ENCODE data around the gene JUN. TPM values are rescaled to one million over a fixed set of nuclear protein-coding genes. Genes with fewer than 3 reads are reported as not detected.
"Not testable (repeated sequence)": the region's sequence is repeated elsewhere in the genome, so short reads cannot be mapped to it uniquely, and the experiment has no call there.

The JUN gene
- total RNA-seq, 1 experiment from 2014 or later: 4.1 TPM

- in situ Hi-C loops (cut with HindIII; ENCODE audit: low pct_unique_long_range_greater_than_20kb, low sequenced_read_pairs): no loop called here
- DNase-seq (ENCODE audit: low read depth, low spot score): no peak
These were observed 29.1 kb upstream of the JUN start for GRCh38 chr1:58812926-58813325.

DNA sequence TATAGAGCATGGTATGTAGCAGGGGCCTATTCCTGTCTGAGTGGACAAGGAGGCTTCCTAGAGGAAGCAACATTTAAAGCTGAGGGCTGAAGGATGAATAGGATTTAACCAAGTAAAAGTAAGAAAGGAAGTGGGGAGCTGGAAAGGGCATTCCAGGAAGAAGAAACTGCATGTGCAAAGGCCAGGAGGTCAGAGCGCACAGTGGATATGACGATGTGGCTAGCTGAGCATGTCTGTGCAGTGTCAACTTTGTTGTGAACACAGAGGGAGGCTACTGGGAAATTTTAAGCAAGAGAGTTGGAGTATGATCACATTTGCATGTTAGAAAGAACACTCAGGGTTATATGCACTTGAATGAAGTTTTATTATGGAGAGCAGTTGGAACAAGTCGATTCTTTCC, 28.6 kb upstream of the JUN start:
- in situ Hi-C loops (cut with HindIII; ENCODE audit: low pct_unique_long_range_greater_than_20kb, low sequenced_read_pairs): no loop called here
- DNase-seq (ENCODE audit: low read depth, low spot score): no peak

- no peak for DNase-seq (ENCODE audit: low read depth, low spot score)
- in situ Hi-C loops (cut with HindIII; ENCODE audit: low pct_unique_long_range_greater_than_20kb, low sequenced_read_pairs): no loop called here
These were observed 27.5 kb upstream of the JUN start for GRCh38 chr1:58811303-58811702.

DNA sequence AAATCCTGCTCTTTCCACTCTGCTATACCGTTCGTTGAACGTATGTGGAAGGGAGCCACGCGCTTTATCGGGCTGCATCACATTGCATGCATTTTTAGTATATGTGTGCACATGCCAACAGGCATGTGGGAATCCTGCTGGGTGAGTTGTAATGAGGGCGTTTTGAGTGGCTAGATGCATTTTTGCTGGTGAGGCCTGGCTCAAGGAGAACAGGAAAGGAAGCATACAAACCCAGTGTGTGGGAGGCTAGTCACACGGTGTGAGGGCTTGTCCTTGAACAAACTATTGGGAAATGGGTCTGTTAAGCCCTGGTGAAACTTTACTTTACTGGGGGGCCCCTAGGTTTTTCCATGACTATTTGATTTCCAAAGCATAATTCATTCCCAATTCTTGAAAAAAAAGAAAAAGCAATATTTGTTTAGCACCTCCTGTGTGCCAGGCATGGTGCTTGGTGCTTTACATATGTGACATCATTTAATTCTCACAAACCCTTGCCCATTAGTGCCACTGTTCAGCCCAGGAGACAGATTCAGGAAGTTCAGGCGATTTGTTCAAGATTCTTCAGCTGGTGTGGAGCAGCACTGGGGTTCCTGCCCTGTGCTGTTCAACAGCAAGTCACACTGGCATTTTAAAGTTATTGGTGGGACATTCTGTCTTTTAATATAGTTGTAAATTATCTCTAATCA, 25.6 kb upstream of the JUN start:
- in situ Hi-C loops (cut with HindIII; ENCODE audit: low pct_unique_long_range_greater_than_20kb, low sequenced_read_pairs): no loop called here
- no peak for DNase-seq (ENCODE audit: low read depth, low spot score)

- in situ Hi-C loops (cut with HindIII; ENCODE audit: low pct_unique_long_range_greater_than_20kb, low sequenced_read_pairs): no loop called here
- no peak for DNase-seq (ENCODE audit: low read depth, low spot score)
These were observed 24.2 kb upstream of the JUN start for GRCh38 chr1:58808077-58808476.

DNA sequence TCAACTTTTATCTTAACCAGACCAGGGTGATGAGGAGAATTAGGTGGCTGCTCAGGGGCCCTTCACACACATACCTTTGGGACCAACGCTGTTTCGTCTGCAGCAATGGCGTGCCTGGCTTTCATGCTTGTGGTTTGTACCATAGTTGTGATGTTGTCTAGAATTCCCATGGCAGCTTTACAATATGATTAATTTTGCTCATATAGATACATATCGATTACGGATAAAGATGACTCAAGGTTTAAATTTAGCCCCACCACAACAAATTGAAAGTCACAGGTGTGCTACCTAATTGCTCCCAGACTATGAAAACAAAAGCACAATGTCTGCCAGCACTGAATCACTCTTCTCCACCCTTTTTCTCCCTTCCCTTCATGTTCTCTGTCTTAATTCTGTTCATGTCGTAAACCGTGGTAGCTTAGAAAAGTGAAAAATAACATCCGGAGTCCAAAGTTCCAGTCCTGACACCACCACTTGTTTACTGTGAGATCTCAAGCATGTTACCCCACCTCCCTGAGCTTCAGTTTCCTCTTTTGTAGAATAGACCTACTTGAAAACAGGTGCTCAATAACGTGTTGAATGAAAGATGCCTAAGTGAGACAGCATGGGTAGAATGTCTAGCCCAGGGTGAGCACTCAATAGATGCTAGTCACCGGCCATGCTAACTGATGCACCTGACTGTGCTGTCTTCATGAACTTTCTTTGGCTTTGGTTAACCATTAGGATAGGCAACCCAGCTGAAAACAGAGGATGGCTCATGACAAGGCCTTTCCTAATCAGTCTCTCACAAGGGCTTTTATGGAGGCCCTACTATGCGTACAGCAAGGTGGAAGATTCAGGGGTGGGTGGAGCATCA, 22.1 kb upstream of the JUN start:
- in situ Hi-C loops (cut with HindIII; ENCODE audit: low pct_unique_long_range_greater_than_20kb, low sequenced_read_pairs): no loop called here
- DNase-seq (ENCODE audit: low read depth, low spot score): no peak

GRCh38 chr1:58804853-58805565, 21.2 kb upstream of the JUN start:
- no peak for DNase-seq (ENCODE audit: low read depth, low spot score)
- in situ Hi-C loops (cut with HindIII; ENCODE audit: low pct_unique_long_range_greater_than_20kb, low sequenced_read_pairs): no loop called here

DNA sequence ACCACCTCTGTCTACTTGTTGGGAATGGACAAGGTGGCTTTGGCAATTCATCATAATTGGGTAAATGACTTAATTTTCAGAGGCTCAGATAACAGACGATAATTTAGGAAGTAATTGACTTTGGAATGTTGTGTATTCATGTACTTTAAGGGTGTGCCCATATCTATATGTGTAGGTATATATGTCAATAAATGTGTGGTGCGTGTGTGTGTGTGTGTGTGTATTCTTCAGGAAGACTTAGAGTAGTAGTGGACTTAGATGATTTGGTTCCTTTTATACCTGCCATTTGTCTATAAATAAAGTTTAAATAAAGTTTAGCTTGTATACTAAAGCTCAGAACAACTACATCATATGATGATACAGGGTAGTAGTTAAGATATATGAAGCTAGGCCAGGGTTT, 20.0 kb upstream of the JUN start:
- DNase-seq (ENCODE audit: low read depth, low spot score): no peak
- in situ Hi-C loops (cut with HindIII; ENCODE audit: low pct_unique_long_range_greater_than_20kb, low sequenced_read_pairs): no loop called here

DNA sequence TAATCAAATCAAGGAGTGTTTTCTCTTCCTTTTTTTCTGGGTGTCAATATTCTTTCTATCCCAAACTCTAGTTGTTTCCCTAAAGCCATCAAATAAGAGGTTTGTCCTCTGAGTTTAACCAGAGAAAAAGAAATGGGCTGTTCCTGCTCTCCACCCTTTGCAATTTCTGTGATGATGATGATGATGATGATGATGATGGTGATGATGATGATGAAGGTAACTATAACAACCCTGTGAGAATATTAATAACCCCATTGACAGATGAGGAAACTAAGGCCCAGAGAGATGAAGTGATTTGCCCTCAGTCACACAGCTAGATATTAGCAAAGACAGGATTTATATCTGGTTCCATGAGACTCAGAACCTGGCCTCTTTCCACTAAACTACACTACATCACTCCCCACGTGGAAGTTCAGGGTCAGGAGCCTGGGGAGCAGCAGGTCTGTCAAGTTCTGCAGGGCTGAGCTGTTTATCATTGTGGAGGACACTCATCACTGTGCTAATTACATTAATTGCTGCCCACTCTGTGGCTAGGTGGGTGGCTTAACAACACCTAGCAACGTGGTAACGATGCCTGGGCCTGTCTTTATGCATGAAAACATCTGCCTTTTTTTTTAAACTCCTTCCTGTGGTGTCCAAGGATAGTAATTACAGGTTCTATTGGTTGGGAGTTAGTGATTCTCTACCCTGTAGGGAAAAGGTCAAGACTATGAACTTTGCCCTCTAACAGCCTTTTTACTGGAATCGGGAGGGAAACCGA, 19.0 kb upstream of the JUN start:
- DNase-seq (ENCODE audit: low read depth, low spot score): no peak
- in situ Hi-C loops (cut with HindIII; ENCODE audit: low pct_unique_long_range_greater_than_20kb, low sequenced_read_pairs): no loop called here

- DNase-seq (ENCODE audit: low read depth, low spot score); in situ Hi-C loops (cut with HindIII; ENCODE audit: low pct_unique_long_range_greater_than_20kb, low sequenced_read_pairs): not testable (repeated sequence)
These were observed 17.4 kb upstream of the JUN start for GRCh38 chr1:58801286-58801685.

GRCh38 chr1:58799650-58800049, 15.8 kb upstream of the JUN start:
- no peak for DNase-seq (ENCODE audit: low read depth, low spot score)
- in situ Hi-C loops (cut with HindIII; ENCODE audit: low pct_unique_long_range_greater_than_20kb, low sequenced_read_pairs): no loop called here

DNA sequence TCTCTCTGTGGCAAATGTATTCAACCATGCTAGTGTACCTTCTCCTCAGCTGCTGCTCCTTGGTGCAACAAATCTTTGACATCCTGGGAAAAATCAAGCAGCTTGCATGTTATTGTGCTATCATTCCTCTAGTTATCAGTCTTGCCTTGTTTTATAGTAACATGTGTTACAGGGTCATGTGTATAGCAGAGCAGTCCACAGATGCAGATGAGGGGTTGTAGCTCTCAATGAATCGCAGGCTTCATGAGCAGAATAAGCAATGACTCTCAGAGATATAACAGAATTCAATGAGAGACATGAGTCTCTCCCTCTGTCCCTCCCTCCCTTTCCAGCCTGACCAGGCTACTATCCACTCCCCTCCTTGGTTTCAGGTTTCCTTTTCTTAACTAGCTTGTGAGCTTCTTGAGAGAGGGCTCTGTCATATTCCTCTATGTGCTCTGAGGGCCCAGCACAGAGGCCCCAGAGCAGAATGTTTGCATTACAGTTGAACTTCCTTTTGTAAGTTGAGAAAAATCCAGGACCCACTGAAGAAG, 15.1 kb upstream of the JUN start:
- in situ Hi-C loops (cut with HindIII; ENCODE audit: low pct_unique_long_range_greater_than_20kb, low sequenced_read_pairs): no loop called here
- DNase-seq (ENCODE audit: low read depth, low spot score): no peak

DNA sequence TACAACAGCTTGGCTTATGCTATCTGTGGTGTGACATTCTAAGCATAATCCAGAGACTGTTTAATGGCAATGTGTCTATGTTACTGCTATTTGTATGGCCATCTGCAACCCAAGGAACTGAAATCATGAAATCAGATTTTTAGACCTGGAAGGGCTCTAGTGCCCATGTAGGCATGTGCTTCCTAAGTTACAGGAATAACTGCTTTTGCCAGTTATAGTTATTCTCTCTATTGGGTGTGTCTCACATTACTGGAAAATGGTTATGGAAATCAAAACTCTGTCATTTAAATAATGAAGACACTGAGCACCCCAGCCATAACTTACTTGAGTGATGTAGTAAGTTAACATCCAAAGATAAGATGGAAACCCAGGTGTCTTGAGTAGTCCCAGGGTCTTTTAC, 12.6 kb upstream of the JUN start:
- in situ Hi-C loops (cut with HindIII; ENCODE audit: low pct_unique_long_range_greater_than_20kb, low sequenced_read_pairs): no loop called here

GRCh38 chr1:58794585-58794984, 10.7 kb upstream of the JUN start:
- in situ Hi-C loops (cut with HindIII; ENCODE audit: low pct_unique_long_range_greater_than_20kb, low sequenced_read_pairs): no loop called here
- DNase-seq (ENCODE audit: low read depth, low spot score): no peak

More for the DNA sequence above, 12.6 kb upstream of the JUN start:
- DNase-seq (ENCODE audit: low read depth, low spot score): no peak

GRCh38 chr1:58792846-58793245, 9.0 kb upstream of the JUN start:
- in situ Hi-C loops (cut with HindIII; ENCODE audit: low pct_unique_long_range_greater_than_20kb, low sequenced_read_pairs): no loop called here
- DNase-seq (ENCODE audit: low read depth, low spot score): no peak

GRCh38 chr1:58791106-58791505, 7.3 kb upstream of the JUN start:
- in situ Hi-C loops (cut with HindIII; ENCODE audit: low pct_unique_long_range_greater_than_20kb, low sequenced_read_pairs): no loop called here
- no peak for DNase-seq (ENCODE audit: low read depth, low spot score)

- no peak for DNase-seq (ENCODE audit: low read depth, low spot score)
- in situ Hi-C loops (cut with HindIII; ENCODE audit: low pct_unique_long_range_greater_than_20kb, low sequenced_read_pairs): no loop called here
These were observed 6.3 kb upstream of the JUN start for GRCh38 chr1:58789996-58790660.
